Mononuclear cell (primary cell): ENCODE measurements around the gene INPP5D. TPM values are rescaled to one million over a fixed set of nuclear protein-coding genes. Genes with fewer than 3 reads are reported as not detected.

Experiments used
- H3K27me3 ChIP-seq: 2 replicates; pipeline ENCODE4 v1.6.0; 2011; ENCODE audit warnings: low read length, control low read depth; ENCODE audit not compliant: insufficient read depth
- H3K4me1 ChIP-seq: 2 replicates; pipeline ENCODE4 v1.5.1; 2011; ENCODE audit warnings: mild to moderate bottlenecking, low read length, control low read depth; ENCODE audit not compliant: insufficient read depth
- H3K4me3 ChIP-seq: 2 replicates; pipeline ENCODE4 v1.5.1; 2011; ENCODE audit warnings: mild to moderate bottlenecking, low read length, moderate library complexity
- H3K9me3 ChIP-seq: 2 replicates; pipeline ENCODE4 v1.5.1; 2011; ENCODE audit warnings: low read depth, mild to moderate bottlenecking, control low read depth, low read length
- total RNA-seq: library from RNA; depleted of rRNA; stranded (reverse); fragments of >200 nt; gene quantifications from one replicate; pipeline ENCODE4 v1.2.3, GENCODE V29; 2012

The INPP5D gene
- total RNA-seq, 1 donor: 122 TPM

- H3K4me3 ChIP-seq: no peak overlapping the region
- H3K27me3 ChIP-seq: no peaks in the 10 kb centered on the region
- H3K4me1 ChIP-seq: peaks cover 23% of the 10 kb centered on the region
- H3K9me3 ChIP-seq: no peaks in the 10 kb centered on the region
Measured at GRCh38 chr2:233201258-233202013, 141.3 kb downstream of the INPP5D start.

GRCh38 chr2:233202531-233202944 lies 142.4 kb downstream of the INPP5D start:
- Histone ChIP-seq H3K9me3 (no peaks in the 10 kb centered on the region), H3K4me3 (no peak overlapping the region), H3K27me3 (no peaks in the 10 kb centered on the region), H3K4me1 (peaks cover 23% of the 10 kb centered on the region)

GRCh38 chr2:233203060-233203459 lies 142.9 kb downstream of the INPP5D start:
- Histone ChIP-seq H3K4me1 (peaks cover 23% of the 10 kb centered on the region), H3K9me3 (no peaks in the 10 kb centered on the region), H3K27me3 (no peaks in the 10 kb centered on the region), H3K4me3 (no peak overlapping the region)

DNA sequence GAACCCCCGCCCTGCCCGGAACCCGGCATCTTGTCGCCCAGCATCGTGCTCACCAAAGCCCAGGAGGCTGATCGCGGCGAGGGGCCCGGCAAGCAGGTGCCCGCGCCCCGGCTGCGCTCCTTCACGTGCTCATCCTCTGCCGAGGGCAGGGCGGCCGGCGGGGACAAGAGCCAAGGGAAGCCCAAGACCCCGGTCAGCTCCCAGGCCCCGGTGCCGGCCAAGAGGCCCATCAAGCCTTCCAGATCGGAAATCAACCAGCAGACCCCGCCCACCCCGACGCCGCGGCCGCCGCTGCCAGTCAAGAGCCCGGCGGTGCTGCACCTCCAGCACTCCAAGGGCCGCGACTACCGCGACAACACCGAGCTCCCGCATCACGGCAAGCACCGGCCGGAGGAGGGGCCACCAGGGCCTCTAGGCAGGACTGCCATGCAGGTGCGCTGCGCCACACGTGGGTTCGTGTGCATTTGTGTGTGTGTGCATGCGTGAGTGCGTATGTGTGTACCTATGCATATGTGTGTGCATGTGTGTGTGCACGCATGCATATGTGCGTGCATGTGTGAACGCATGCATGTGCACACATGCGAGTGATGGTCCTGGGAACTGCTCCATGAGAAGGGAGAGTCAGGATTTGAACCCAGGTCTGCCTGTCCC lies 144.3 kb downstream of the INPP5D start:
- peaks cover 23% of the 10 kb centered on the region for H3K4me1 ChIP-seq
- no peaks in the 10 kb centered on the region for H3K27me3 ChIP-seq
- H3K9me3 ChIP-seq: no peaks in the 10 kb centered on the region
- no peak overlapping the region for H3K4me3 ChIP-seq

DNA sequence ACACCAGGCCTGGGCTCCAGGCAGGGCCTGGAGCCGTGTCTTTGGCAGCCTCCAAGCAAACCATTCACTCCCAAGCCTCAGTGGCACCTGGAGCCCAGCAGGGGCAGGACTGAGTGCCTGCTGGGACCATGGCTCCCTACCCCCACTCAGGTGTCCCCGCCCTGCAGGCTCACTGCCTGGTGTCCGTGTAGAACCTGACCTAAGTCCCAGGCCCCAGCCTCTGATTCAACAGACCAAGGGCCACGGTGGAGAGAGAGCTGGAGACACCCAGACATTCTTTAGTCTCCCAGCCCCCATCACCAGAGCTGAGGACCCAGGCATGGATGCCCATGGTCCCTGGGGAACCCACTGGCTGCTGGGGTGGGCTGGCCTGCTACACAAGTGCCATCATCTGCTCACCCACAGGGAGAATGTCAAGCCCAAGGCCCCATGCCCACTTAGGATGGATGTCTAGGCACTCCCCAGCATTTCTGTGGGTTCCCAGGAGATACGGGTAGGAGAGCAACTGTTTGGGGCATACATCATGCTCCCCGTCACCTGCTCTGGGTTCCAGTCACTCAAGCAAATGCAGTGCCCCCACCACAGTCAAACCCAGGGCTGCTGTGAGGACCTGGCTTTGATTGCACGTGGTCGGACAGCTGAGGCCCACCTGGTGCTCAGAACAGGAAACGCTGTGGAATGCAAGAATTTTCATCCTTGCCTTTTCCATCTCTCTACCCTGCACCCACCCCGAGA lies 148.4 kb downstream of the INPP5D start:
- no peak overlapping the region for H3K4me3 ChIP-seq
- H3K9me3 ChIP-seq: no peaks in the 10 kb centered on the region
- H3K27me3 ChIP-seq: no peaks in the 10 kb centered on the region
- peaks cover 2% of the 10 kb centered on the region for H3K4me1 ChIP-seq

- Histone ChIP-seq H3K4me1 (no peaks in the 10 kb centered on the region), H3K4me3 (no peak overlapping the region), H3K9me3 (no peaks in the 10 kb centered on the region), H3K27me3 (no peaks in the 10 kb centered on the region)
Measured at GRCh38 chr2:233209117-233209532, 149.0 kb downstream of the INPP5D start.

DNA sequence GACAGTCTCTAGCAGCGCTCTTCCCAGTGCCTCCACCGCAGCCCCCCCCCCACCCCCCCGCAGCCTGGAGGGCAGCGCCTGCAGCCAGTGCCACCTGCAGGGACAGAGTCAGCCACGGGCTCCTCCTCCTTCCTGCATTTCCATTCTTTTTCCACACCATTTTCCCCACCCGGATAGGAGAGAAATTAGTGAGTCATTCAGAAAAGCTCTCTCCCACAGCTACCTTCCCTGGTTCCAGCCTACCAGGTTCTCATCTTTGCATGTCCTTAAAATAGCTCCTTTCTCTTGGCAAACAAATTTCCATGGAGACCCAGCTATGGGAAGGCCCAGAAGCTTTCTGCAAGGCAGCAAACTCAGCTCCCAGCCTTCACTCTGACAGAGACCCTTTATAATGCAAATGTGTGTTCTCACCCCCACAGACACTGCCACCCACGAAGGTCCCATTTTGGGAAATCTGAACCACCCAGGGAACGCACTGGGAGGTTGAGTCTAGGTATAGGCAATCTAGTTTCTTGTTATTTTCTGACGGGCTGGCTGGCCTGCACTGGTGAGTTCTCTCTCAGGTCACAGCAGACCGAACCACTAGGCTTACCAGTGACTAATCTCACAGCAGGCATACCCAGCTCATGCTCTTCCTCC lies 149.5 kb downstream of the INPP5D start:
- Histone ChIP-seq H3K4me3 (no peak overlapping the region), H3K9me3 (no peaks in the 10 kb centered on the region), H3K27me3 (no peaks in the 10 kb centered on the region), H3K4me1 (no peaks in the 10 kb centered on the region)

GRCh38 chr2:233210281-233210680 lies 150.1 kb downstream of the INPP5D start:
- Histone ChIP-seq H3K4me3 (no peak overlapping the region), H3K27me3 (no peaks in the 10 kb centered on the region), H3K9me3 (no peaks in the 10 kb centered on the region), H3K4me1 (no peaks in the 10 kb centered on the region)

- no peaks in the 10 kb centered on the region for H3K4me1 ChIP-seq
- H3K27me3 ChIP-seq: no peaks in the 10 kb centered on the region
- H3K9me3 ChIP-seq: no peaks in the 10 kb centered on the region
- no peak overlapping the region for H3K4me3 ChIP-seq
Measured at GRCh38 chr2:233210843-233211547, 150.9 kb downstream of the INPP5D start.

DNA sequence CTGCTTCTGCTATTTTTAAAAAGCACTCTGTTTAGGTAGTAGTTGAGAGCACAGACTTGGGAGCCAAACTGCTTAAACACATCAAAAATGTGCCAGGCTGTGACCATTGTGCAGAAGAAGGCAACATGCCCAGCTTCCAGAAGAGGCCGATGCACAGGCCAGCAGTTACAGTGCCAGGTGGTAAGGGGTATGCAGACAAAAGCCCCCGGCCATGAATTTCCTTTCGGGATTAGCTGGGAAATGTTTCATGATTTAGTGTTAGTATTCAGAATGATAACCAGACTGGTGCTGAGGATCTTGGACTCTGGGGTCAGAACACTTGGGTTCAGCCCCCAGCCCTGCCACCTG lies 151.4 kb downstream of the INPP5D start:
- no peaks in the 10 kb centered on the region for H3K9me3 ChIP-seq
- no peaks in the 10 kb centered on the region for H3K27me3 ChIP-seq
- H3K4me3 ChIP-seq: no peak overlapping the region
- no peaks in the 10 kb centered on the region for H3K4me1 ChIP-seq

GRCh38 chr2:233213011-233213410 lies 152.9 kb downstream of the INPP5D start:
- Histone ChIP-seq H3K27me3 (no peaks in the 10 kb centered on the region), H3K4me3 (no peak overlapping the region), H3K4me1 (no peaks in the 10 kb centered on the region), H3K9me3 (no peaks in the 10 kb centered on the region)

GRCh38 chr2:233213975-233214374 lies 153.8 kb downstream of the INPP5D start:
- H3K9me3 ChIP-seq: no peaks in the 10 kb centered on the region
- no peaks in the 10 kb centered on the region for H3K27me3 ChIP-seq
- no peaks in the 10 kb centered on the region for H3K4me1 ChIP-seq
- no peak overlapping the region for H3K4me3 ChIP-seq

DNA sequence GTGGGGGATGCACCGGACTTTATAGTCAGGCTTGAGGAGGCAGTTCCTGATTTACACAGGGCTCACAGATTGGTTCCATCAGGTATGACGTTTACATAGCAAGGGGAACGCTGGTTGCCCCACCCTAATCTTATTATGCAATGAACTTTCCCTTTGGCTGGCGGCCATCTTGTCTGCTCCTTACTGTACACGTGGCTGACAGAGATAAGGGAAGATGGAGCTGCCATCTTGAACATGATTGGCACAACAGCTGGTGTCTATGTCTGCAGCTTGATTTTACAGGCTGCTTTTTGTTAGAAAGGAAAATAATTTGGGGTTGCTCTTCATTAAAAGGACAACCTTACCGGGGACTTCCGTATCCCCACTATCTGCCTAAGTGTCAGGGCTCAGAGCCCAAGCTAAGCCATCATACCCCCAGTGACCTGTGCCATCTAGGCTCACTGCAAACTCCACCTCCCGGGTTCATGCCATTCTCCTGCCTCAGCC lies 157.8 kb downstream of the INPP5D start:
- H3K4me3 ChIP-seq: no peak overlapping the region
- H3K4me1 ChIP-seq: no peaks in the 10 kb centered on the region
- no peaks in the 10 kb centered on the region for H3K9me3 ChIP-seq
- no peaks in the 10 kb centered on the region for H3K27me3 ChIP-seq

GRCh38 chr2:233218836-233219235 lies 158.7 kb downstream of the INPP5D start:
- Histone ChIP-seq H3K4me3 (no peak overlapping the region), H3K27me3 (no peaks in the 10 kb centered on the region), H3K9me3 (no peaks in the 10 kb centered on the region), H3K4me1 (peaks cover 5% of the 10 kb centered on the region)
